Cardiac muscle cell (in vitro differentiated cells and primary cell): ENCODE measurements around the gene MC1R. TPM values are rescaled to one million over a fixed set of nuclear protein-coding genes. Genes with fewer than 3 reads are reported as not detected.
"Not testable (repeated sequence)": the region's sequence is repeated elsewhere in the genome, so short reads cannot be mapped to it uniquely, and the experiment has no call there.

Experiments
- DNase-seq, 2 donors: peaks; one replicate each; pipeline versions ENCODE4 v3.0.0 to v3.0.0-alpha.2; 2010 to 2017; ENCODE audit warnings: low read depth in 1 of 2, low spot score in 1 of 2
- H3K27ac ChIP-seq: fragments of 200-600 bp; sonication (generic); 2 replicates; pipeline ENCODE4 v1.5.1; 2016
- H3K27me3 ChIP-seq: fragments of 200-600 bp; sonication (generic); 2 replicates; pipeline ENCODE4 v1.6.0; 2016; ENCODE audit warnings: control low read depth
- H3K36me3 ChIP-seq: fragments of 200-600 bp; sonication (generic); 2 replicates; pipeline ENCODE4 v1.5.1; 2016; ENCODE audit warnings: control low read depth
- H3K4me1 ChIP-seq: fragments of 200-600 bp; sonication (generic); 2 replicates; pipeline ENCODE4 v1.8.1; 2017; ENCODE audit warnings: low read depth, mild to moderate bottlenecking, mixed run types
- H3K4me3 ChIP-seq: fragments of 200-600 bp; sonication (generic); 2 replicates; pipeline ENCODE4 v1.5.1; 2016; ENCODE audit warnings: mild to moderate bottlenecking
- H3K9me3 ChIP-seq: fragments of 200-600 bp; sonication (generic); 2 replicates; pipeline ENCODE4 v1.5.1; 2017; ENCODE audit warnings: low read depth, mild to moderate bottlenecking, control low read depth
- polyA plus RNA-seq: library from polyadenylated mRNA; unstranded; fragments of >200 nt; fragmentation: Nextera tagmentation; extraction: Ambion mirVana; gene quantifications from 2 replicates; pipeline ENCODE4 v1.2.1, GENCODE V29; 2016
- total RNA-seq: library from RNA; depleted of rRNA; stranded (reverse); fragments of >200 nt; gene quantifications from 2 replicates; pipeline ENCODE4 v1.2.3, GENCODE V29; 2016
- TF ChIP-seq, protein P1 (sequence below): IDR thresholded peaks from 2 replicates; pipeline ENCODE4 v1.5.1; 2012; ENCODE audit warnings: low read depth, mild to moderate bottlenecking, low read length

MC1R gene
- total and polyA plus RNA-seq, 2 experiments from 2014 or later = 7.7 to 9.6 TPM

DNA sequence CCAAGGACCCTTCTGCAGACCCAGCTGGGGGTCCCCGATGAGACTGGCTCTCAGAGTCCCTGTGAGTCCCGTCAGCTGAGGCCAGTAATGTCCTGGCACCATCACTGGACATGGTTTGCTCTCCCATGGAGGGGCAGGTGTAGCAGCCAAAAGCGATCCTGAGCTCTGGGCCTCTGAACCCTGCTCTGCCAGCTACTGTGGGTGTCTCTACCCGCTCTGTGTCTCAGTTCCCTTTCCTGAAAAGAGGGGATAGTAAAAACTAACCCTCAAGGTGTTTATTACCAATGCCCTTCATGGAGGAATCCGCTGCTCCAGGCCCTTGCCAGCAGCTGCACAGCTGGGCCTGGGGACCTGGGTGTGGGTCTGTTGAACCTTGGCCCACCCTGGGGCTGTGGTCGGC, 13.3 kb downstream of the MC1R start:
- Histone ChIP-seq H3K4me1 (no peaks in the 10 kb centered on the region), H3K36me3 (no peaks in the 10 kb centered on the region), H3K27me3 (no peaks in the 10 kb centered on the region), H3K9me3 (no peaks in the 10 kb centered on the region), H3K4me3 (no peak overlapping the region), H3K27ac (no peak overlapping the region)
- TF ChIP-seq, protein P1, sequence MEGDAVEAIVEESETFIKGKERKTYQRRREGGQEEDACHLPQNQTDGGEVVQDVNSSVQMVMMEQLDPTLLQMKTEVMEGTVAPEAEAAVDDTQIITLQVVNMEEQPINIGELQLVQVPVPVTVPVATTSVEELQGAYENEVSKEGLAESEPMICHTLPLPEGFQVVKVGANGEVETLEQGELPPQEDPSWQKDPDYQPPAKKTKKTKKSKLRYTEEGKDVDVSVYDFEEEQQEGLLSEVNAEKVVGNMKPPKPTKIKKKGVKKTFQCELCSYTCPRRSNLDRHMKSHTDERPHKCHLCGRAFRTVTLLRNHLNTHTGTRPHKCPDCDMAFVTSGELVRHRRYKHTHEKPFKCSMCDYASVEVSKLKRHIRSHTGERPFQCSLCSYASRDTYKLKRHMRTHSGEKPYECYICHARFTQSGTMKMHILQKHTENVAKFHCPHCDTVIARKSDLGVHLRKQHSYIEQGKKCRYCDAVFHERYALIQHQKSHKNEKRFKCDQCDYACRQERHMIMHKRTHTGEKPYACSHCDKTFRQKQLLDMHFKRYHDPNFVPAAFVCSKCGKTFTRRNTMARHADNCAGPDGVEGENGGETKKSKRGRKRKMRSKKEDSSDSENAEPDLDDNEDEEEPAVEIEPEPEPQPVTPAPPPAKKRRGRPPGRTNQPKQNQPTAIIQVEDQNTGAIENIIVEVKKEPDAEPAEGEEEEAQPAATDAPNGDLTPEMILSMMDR = no peak
- DNase-seq = no peak

DNA sequence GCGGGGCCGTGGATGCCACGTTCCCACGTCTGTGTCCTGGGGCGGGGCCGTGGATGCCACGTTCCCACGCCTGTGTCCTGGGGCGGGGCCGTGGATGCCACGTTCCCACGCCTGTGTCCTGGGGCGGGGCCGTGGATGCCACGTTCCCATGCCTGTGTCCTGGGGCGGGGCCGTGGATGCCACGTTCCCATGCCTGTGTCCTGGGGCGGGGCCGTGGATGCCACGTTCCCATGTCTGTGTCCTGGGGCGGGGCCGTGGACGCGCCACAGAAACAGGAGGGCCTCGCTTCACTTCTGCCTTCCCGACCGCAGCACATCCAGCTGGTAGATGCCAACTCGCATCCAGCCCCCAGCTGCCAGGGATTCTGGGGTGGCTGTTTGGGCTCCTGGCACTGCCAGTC, 15.4 kb downstream of the MC1R start:
- H3K9me3 ChIP-seq, H3K36me3 ChIP-seq, H3K4me3 ChIP-seq, DNase-seq, H3K27ac ChIP-seq, H3K27me3 ChIP-seq: not testable (repeated sequence)
- H3K4me1 ChIP-seq = peaks cover 11% of the 10 kb centered on the region

DNA sequence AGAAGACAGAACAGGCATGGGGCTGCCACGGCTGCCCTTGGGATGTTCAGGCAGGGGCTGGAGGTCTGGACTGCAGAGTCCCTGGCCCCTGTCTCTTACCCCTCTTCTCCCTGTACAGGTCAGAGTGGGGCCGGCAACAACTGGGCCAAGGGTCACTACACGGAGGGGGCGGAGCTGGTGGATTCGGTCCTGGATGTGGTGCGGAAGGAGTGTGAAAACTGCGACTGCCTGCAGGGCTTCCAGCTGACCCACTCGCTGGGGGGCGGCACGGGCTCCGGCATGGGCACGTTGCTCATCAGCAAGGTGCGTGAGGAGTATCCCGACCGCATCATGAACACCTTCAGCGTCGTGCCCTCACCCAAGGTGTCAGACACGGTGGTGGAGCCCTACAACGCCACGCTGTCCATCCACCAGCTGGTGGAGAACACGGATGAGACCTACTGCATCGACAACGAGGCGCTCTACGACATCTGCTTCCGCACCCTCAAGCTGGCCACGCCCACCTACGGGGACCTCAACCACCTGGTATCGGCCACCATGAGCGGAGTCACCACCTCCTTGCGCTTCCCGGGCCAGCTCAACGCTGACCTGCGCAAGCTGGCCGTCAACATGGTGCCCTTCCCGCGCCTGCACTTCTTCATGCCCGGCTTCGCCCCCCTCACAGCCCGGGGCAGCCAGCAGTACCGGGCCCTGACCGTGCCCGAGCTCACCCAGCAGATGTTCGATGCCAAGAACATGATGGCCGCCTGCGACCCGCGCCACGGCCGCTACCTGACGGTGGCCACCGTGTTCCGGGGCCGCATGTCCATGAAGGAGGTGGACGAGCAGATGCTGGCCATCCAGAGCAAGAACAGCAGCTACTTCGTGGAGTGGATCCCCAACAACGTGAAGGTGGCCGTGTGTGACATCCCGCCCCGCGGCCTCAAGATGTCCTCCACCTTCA, 16.2 kb downstream of the MC1R start:
- TF ChIP-seq, protein P1 = no peak
- no peak for DNase-seq

DNA sequence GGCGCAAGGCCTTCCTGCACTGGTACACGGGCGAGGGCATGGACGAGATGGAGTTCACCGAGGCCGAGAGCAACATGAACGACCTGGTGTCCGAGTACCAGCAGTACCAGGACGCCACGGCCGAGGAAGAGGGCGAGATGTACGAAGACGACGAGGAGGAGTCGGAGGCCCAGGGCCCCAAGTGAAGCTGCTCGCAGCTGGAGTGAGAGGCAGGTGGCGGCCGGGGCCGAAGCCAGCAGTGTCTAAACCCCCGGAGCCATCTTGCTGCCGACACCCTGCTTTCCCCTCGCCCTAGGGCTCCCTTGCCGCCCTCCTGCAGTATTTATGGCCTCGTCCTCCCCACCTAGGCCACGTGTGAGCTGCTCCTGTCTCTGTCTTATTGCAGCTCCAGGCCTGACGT, 17.0 kb downstream of the MC1R start:
- not testable (repeated sequence) for H3K4me3 ChIP-seq, H3K27me3 ChIP-seq, H3K9me3 ChIP-seq, H3K27ac ChIP-seq, DNase-seq, H3K36me3 ChIP-seq
- peaks cover 12% of the 10 kb centered on the region for H3K4me1 ChIP-seq

More for the DNA sequence above, 16.2 kb downstream of the MC1R start:
- H3K36me3 ChIP-seq = no peaks in the 10 kb centered on the region
- H3K27ac ChIP-seq = no peak overlapping the region
- no peaks in the 10 kb centered on the region for H3K27me3 ChIP-seq
- H3K4me1 ChIP-seq = peaks cover 12% of the 10 kb centered on the region
- H3K4me3 ChIP-seq = no peak overlapping the region
- H3K9me3 ChIP-seq = no peaks in the 10 kb centered on the region

DNA sequence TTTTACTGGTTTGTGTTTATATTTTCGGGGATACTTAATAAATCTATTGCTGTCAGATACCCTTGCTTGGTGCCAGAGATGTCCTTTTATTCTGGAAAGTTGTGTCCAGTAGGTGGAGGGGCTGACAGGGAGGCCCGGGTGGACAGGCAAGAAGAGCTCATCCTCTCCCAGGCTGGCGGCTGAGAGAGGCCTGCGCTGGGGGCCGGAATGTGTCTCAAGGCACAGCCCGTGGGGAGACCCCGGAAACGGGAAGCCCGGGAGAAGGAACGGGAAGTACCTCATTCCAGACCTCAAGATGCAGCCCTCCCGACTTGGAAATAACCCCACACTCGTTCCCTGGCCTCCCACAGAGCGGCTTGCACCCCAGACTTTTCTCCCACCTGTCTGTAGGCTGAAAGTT, 17.4 kb downstream of the MC1R start:
- Histone ChIP-seq H3K9me3 (no peaks in the 10 kb centered on the region), H3K4me1 (peaks cover 12% of the 10 kb centered on the region), H3K36me3 (no peaks in the 10 kb centered on the region), H3K4me3 (no peak overlapping the region), H3K27ac (no peak overlapping the region), H3K27me3 (no peaks in the 10 kb centered on the region)
- TF ChIP-seq, protein P1 = no peak
- no peak for DNase-seq

DNA sequence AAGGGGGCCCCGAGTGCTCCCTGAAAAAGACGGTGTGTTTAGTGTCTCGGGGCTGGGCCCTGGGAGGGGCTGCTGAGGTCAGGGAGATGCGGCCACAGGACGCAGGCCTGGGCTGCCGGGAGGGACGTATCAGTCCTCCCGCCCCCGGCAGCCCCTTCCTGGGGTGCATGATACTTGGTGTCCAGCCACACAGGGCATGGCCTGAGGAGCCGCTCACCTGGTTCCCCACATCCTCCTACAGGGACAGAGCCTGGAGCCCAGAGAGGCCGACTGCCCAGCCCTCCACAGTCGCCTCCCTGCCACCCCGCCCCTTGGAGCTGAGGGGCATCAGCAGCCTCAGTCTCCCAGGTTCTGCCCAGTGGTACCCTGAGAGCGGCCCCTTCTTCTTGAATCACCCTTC, 17.8 kb downstream of the MC1R start:
- Histone ChIP-seq H3K4me3 (no peak overlapping the region), H3K9me3 (no peaks in the 10 kb centered on the region), H3K36me3 (no peaks in the 10 kb centered on the region), H3K27ac (no peak overlapping the region), H3K4me1 (peaks cover 12% of the 10 kb centered on the region), H3K27me3 (no peaks in the 10 kb centered on the region)
- TF ChIP-seq, protein P1 = no peak
- no peak for DNase-seq
